ENCODE data around the gene HTRA1. TPM values are rescaled to one million over a fixed set of nuclear protein-coding genes. Genes with fewer than 3 reads are reported as not detected.

HTRA1 gene
- total and polyA plus RNA-seq, 10 of the 15 experiments (the other 5 are each of a cell fraction or from before 2014, with no cell fraction given), result 0.13 TPM; not detected in 9

DNA sequence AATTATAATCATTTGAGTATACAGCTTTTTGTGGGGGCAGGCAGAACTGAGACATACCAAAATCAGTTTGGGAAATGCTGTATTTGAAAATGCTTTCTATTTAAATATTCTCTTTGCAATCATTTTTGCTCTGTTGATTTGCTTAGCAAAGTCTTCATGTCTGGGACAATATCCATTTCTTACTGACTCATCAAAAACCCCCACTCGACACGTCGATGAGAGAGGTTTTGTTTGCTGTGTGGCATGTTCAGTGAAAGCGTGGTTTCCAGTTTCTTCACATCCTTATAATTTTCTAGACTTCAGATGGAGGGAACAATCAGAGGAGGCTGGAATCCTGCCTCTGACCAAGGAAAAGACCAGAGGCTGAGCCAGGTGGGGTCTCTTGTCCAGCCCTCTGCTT, 28.9 kb downstream of the HTRA1 start:
- FAIRE-seq (no peak), DNase-seq (ENCODE audit: low read depth, low spot score) (no peak), ATAC-seq (no peak)
- in situ Hi-C loops (cut with MboI) (no loop called here), intact Hi-C loops (cut with micrococcal nuclease; ENCODE audit: unreplicated experiment) (no loop called here)
- H3K4me1 ChIP-seq (ENCODE audit: control insufficient read depth, insufficient read depth, low read length), result no peaks in the 10 kb centered on the region
- H3K4me3 ChIP-seq, result no peak overlapping the region
- H2AFZ ChIP-seq (ENCODE audit: control insufficient read depth, low read depth, low read length), result no peak overlapping the region
- H3K9ac ChIP-seq (ENCODE audit: control insufficient read depth, insufficient read depth, low read length), result no peak overlapping the region
- ChIA-PET SMC1A (ENCODE audit: uncharacterized antibody, unreplicated experiment) (interaction anchor here (0.6 kb wide), 1 partner anchor 23 kb away, joined by 3 read pairs; no protein-coding TSS in a partner anchor), POLR2A (no interaction called here), RAD21 (ENCODE audit: unreplicated experiment) (no interaction called here), CTCF (no interaction called here)
- H3K27ac ChIP-seq (ENCODE audit: control insufficient read depth, insufficient read depth), result no peak overlapping the region
- BruUV-seq (replicated peaks), result no TSS peak
- WGBS (ENCODE audit: insufficient coverage, insufficient replicate concordance, low lambda C conversion rate, missing lambda C conversion rate), result 3% methylated on average over 4 of the region's 4 CpGs
- H3K9me3 ChIP-seq (replicated peaks; ENCODE audit: control insufficient read depth, insufficient read depth, low read length), result no peaks in the 10 kb centered on the region
- no peaks in the 10 kb centered on the region for H3K79me2 ChIP-seq (ENCODE audit: control insufficient read depth, insufficient read depth, low read length)
- H3K27me3 ChIP-seq (replicated peaks in 1 of 2; ENCODE audit: control insufficient read depth in 2 of 2, insufficient read depth in 2 of 2, low read length in 1 of 2), result peaks cover 0 to 2% of the 10 kb centered on the region in 2 experiments; a peak in 3 of 4 replicates
- no peak for TF ChIP-seq HCFC1 (IDR thresholded peaks at IDR 0.05; ENCODE audit: low read length)
- TF ChIP-seq DPF2 (IDR thresholded peaks at IDR 0.05), result no peak
- no peak for TF ChIP-seq WRNIP1 (IDR thresholded peaks at IDR 0.05; ENCODE audit: borderline replicate concordance, low read depth, low read length)
- TF ChIP-seq SMAD1 (IDR thresholded peaks at IDR 0.05; ENCODE audit: low read depth, partially characterized antibody), result no peak
- TF ChIP-seq, protein P1, sequence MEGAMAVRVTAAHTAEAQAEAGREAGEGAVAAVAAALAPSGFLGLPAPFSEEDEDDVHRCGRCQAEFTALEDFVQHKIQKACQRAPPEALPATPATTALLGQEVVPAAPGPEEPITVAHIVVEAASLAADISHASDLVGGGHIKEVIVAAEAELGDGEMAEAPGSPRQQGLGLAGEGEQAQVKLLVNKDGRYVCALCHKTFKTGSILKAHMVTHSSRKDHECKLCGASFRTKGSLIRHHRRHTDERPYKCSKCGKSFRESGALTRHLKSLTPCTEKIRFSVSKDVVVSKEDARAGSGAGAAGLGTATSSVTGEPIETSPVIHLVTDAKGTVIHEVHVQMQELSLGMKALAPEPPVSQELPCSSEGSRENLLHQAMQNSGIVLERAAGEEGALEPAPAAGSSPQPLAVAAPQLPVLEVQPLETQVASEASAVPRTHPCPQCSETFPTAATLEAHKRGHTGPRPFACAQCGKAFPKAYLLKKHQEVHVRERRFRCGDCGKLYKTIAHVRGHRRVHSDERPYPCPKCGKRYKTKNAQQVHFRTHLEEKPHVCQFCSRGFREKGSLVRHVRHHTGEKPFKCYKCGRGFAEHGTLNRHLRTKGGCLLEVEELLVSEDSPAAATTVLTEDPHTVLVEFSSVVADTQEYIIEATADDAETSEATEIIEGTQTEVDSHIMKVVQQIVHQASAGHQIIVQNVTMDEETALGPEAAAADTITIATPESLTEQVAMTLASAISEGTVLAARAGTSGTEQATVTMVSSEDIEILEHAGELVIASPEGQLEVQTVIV (IDR thresholded peaks at IDR 0.05; ENCODE audit: borderline replicate concordance, partially characterized antibody), result no peak
- no peak for TF ChIP-seq SMAD5 (IDR thresholded peaks at IDR 0.05; ENCODE audit: low read depth)
- no peak for TF ChIP-seq NBN (IDR thresholded peaks at IDR 0.05)
- no peak for TF ChIP-seq NFIC (IDR thresholded peaks at IDR 0.05; ENCODE audit: low read depth, low read length)
- TF ChIP-seq RAD51 (IDR thresholded peaks at IDR 0.05), result no peak
- TF ChIP-seq CHD1 (IDR thresholded peaks at IDR 0.05; ENCODE audit: low read depth, low read length), result no peak
- TF ChIP-seq, protein P2, sequence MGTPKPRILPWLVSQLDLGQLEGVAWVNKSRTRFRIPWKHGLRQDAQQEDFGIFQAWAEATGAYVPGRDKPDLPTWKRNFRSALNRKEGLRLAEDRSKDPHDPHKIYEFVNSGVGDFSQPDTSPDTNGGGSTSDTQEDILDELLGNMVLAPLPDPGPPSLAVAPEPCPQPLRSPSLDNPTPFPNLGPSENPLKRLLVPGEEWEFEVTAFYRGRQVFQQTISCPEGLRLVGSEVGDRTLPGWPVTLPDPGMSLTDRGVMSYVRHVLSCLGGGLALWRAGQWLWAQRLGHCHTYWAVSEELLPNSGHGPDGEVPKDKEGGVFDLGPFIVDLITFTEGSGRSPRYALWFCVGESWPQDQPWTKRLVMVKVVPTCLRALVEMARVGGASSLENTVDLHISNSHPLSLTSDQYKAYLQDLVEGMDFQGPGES (IDR thresholded peaks at IDR 0.05), result no peak
- no peak for TF ChIP-seq ZNF384 (IDR thresholded peaks at IDR 0.05; ENCODE audit: borderline replicate concordance, low read depth, low read length)
- H4K20me1 ChIP-seq (ENCODE audit: control insufficient read depth, insufficient read depth), result no peaks in the 10 kb centered on the region
- no peaks in the 10 kb centered on the region for H3K36me3 ChIP-seq (ENCODE audit: control insufficient read depth in 2 of 2, insufficient read depth in 2 of 2, low read length in 1 of 2)
- no peak overlapping the region for H3K4me2 ChIP-seq (ENCODE audit: control insufficient read depth, insufficient read depth)

Data from GM12878 (cell line).